ENCODE measurements around the gene GRK3. TPM values are rescaled to one million over a fixed set of nuclear protein-coding genes. Genes with fewer than 3 reads are reported as not detected.

Gene GRK3
- total RNA-seq, 1 experiment from 2014 or later = 0.37 TPM

GRCh38 chr22:25658633-25659032 lies 94.2 kb downstream of the GRK3 start:
- H3K36me3 ChIP-seq (ENCODE audit: low read depth) = no peaks in the 10 kb centered on the region
- H3K9me2 ChIP-seq (ENCODE audit: insufficient read depth) = no peaks in the 10 kb centered on the region
- ChIA-PET CTCF (no interaction called here), POLR2A (ENCODE audit: unreplicated experiment) (no interaction called here)
- intact Hi-C loops (cut with micrococcal nuclease; ENCODE audit: unreplicated experiment) = no loop called here
- no peaks in the 10 kb centered on the region for H3K4me1 ChIP-seq (replicated peaks; ENCODE audit: insufficient read depth)
- TF ChIP-seq CTCF (conservative IDR thresholded peaks at IDR 0.05) (no peak), EZH2 (IDR thresholded peaks at IDR 0.05; ENCODE audit: low read depth) (no peak)
- no peaks in the 10 kb centered on the region for H3K9me3 ChIP-seq (ENCODE audit: insufficient read depth, low read depth)
- H3K27ac ChIP-seq = no peak overlapping the region
- H3F3A ChIP-seq (ENCODE audit: insufficient read depth, low read depth) = no peaks in the 10 kb centered on the region
- BruUV-seq (replicated peaks) = no TSS peak
- no peaks in the 10 kb centered on the region for H3K27me3 ChIP-seq (ENCODE audit: insufficient read depth, low read depth)
- H4K20me1 ChIP-seq (ENCODE audit: insufficient read depth) = no peaks in the 10 kb centered on the region
- DNase-seq = no peak
- no peak overlapping the region for H2AFZ ChIP-seq
- no peak overlapping the region for H3K4me2 ChIP-seq
- H3K79me2 ChIP-seq (ENCODE audit: low read depth) = no peaks in the 10 kb centered on the region
- no peak overlapping the region for H3K4me3 ChIP-seq

DNA sequence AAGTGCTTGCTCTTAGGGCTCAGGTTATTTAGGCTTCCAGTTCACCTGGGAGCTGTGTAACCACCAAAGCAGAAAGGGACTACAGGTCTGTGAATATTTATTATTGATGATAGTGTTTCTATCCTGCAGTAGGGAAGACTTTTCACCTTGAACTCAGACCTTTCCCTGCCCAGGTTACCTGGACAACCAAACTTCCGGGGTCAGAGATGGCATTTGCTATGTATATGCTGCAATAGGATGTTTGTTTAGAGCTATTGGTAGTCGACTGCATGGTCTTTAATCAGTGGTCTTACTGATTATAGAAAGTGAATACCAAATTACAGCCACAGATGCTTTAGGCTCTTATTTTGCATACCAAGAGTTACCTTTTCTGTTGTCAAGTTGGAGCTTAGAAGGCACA lies 94.9 kb downstream of the GRK3 start:
- Histone ChIP-seq H3F3A (ENCODE audit: insufficient read depth, low read depth) (no peaks in the 10 kb centered on the region), H3K27me3 (ENCODE audit: insufficient read depth, low read depth) (no peaks in the 10 kb centered on the region), H3K36me3 (ENCODE audit: low read depth) (no peaks in the 10 kb centered on the region), H3K79me2 (ENCODE audit: low read depth) (no peaks in the 10 kb centered on the region), H3K9me2 (ENCODE audit: insufficient read depth) (no peaks in the 10 kb centered on the region), H2AFZ (no peak overlapping the region), H3K27ac (no peak overlapping the region), H3K4me2 (no peak overlapping the region), H4K20me1 (ENCODE audit: insufficient read depth) (no peaks in the 10 kb centered on the region), H3K4me3 (no peak overlapping the region), H3K9me3 (ENCODE audit: insufficient read depth, low read depth) (no peaks in the 10 kb centered on the region), H3K4me1 (replicated peaks; ENCODE audit: insufficient read depth) (no peaks in the 10 kb centered on the region)
- intact Hi-C loops (cut with micrococcal nuclease; ENCODE audit: unreplicated experiment) = no loop called here
- CTCF ChIA-PET = no interaction called here
- TF ChIP-seq CTCF (conservative IDR thresholded peaks at IDR 0.05) (no peak), EZH2 (IDR thresholded peaks at IDR 0.05; ENCODE audit: low read depth) (no peak)
- POLR2A ChIA-PET (ENCODE audit: unreplicated experiment) = no interaction called here
- no peak for DNase-seq
- BruUV-seq (replicated peaks) = no TSS peak

GRCh38 chr22:25660336-25660735 lies 95.9 kb downstream of the GRK3 start:
- TF ChIP-seq EZH2 (IDR thresholded peaks at IDR 0.05; ENCODE audit: low read depth) = no peak
- TF ChIP-seq CTCF (conservative IDR thresholded peaks at IDR 0.05) = no peak
- Histone ChIP-seq H3K9me2 (ENCODE audit: insufficient read depth) (no peaks in the 10 kb centered on the region), H3K79me2 (ENCODE audit: low read depth) (no peaks in the 10 kb centered on the region), H3K36me3 (ENCODE audit: low read depth) (no peaks in the 10 kb centered on the region), H3F3A (ENCODE audit: insufficient read depth, low read depth) (no peaks in the 10 kb centered on the region), H2AFZ (no peak overlapping the region), H3K9me3 (ENCODE audit: insufficient read depth, low read depth) (no peaks in the 10 kb centered on the region), H4K20me1 (ENCODE audit: insufficient read depth) (no peaks in the 10 kb centered on the region), H3K27me3 (ENCODE audit: insufficient read depth, low read depth) (no peaks in the 10 kb centered on the region), H3K4me3 (no peak overlapping the region), H3K27ac (no peak overlapping the region), H3K4me1 (replicated peaks; ENCODE audit: insufficient read depth) (no peaks in the 10 kb centered on the region), H3K4me2 (no peak overlapping the region)
- intact Hi-C loops (cut with micrococcal nuclease; ENCODE audit: unreplicated experiment) = no loop called here
- no TSS peak for BruUV-seq (replicated peaks)
- POLR2A ChIA-PET (ENCODE audit: unreplicated experiment) = no interaction called here
- DNase-seq = no peak
- CTCF ChIA-PET = no interaction called here
